ENCODE measurements around the gene QPRT. TPM values are rescaled to one million over a fixed set of nuclear protein-coding genes. Genes with fewer than 3 reads are reported as not detected.
"Not testable (repeated sequence)": the region's sequence is repeated elsewhere in the genome, so short reads cannot be mapped to it uniquely, and the experiment has no call there.

Gene QPRT
- total RNA-seq, 3 donors from 2014 or later (not counting 1 experiment from before 2014, with no cell fraction given) = 2.5 to 6.3 (median 4.7) TPM

GRCh38 chr16:29727452-29727851 is 48.5 kb downstream of the QPRT start:
- DNase-seq (no peak), ATAC-seq (no peak)
- no peak for TF ChIP-seq CTCF (IDR thresholded peaks at IDR 0.05)
- Mint-ChIP-seq H3K36me3 (no peaks in the 10 kb centered on the region), H3K4me1 (peaks cover 11 to 19% of the 10 kb centered on the region in 2 donors), H3K9me3 (peaks cover 0 to 2% of the 10 kb centered on the region in 2 donors), H3K27ac (no peak overlapping the region), H3K27me3 (ENCODE audit: low read depth in 2 of 2) (no peaks in the 10 kb centered on the region), H3K4me3 (no peak overlapping the region)
- H3K4me3 ChIP-seq (ENCODE audit: low read length) = no peak overlapping the region
- WGBS (ENCODE audit: insufficient coverage) = 90% methylated on average over 7 of the region's 7 CpGs
- no peaks in the 10 kb centered on the region for H3K27me3 ChIP-seq (ENCODE audit: control insufficient read depth, insufficient read depth, low read length)
- H3K27ac ChIP-seq (ENCODE audit: low read length) = no peak overlapping the region
- no peaks in the 10 kb centered on the region for H3K9me3 ChIP-seq (ENCODE audit: control insufficient read depth, insufficient read depth, low read length)
- H3K36me3 ChIP-seq (ENCODE audit: control insufficient read depth, insufficient read depth, low read length) = no peaks in the 10 kb centered on the region
- intact Hi-C loops (cut with micrococcal nuclease) = no loop called here
- peaks cover 20% of the 10 kb centered on the region for H3K4me1 ChIP-seq (ENCODE audit: control insufficient read depth, insufficient read depth, low read length)

GRCh38 chr16:29729116-29729521 is 50.1 kb downstream of the QPRT start:
- intact Hi-C loops (cut with micrococcal nuclease) = no loop called here
- H3K36me3 ChIP-seq (ENCODE audit: control insufficient read depth, insufficient read depth, low read length) = no peaks in the 10 kb centered on the region
- no peak overlapping the region for H3K27ac ChIP-seq (ENCODE audit: low read length)
- WGBS (ENCODE audit: insufficient coverage) = 57% methylated on average over 5 of the region's 6 CpGs
- no peaks in the 10 kb centered on the region for H3K27me3 ChIP-seq (ENCODE audit: control insufficient read depth, insufficient read depth, low read length)
- Mint-ChIP-seq H3K36me3 (no peaks in the 10 kb centered on the region), H3K27ac (no peak overlapping the region), H3K4me3 (no peak overlapping the region), H3K4me1 (peaks cover 21 to 28% of the 10 kb centered on the region in 2 donors), H3K27me3 (ENCODE audit: low read depth in 2 of 2) (no peaks in the 10 kb centered on the region), H3K9me3 (peaks cover 0 to 2% of the 10 kb centered on the region in 2 donors)
- DNase-seq (peak in 1 of 2 donors; percentile 42), ATAC-seq (no peak)
- H3K4me3 ChIP-seq (ENCODE audit: low read length) = no peak overlapping the region
- TF ChIP-seq CTCF (IDR thresholded peaks at IDR 0.05) = no peak
- no peaks in the 10 kb centered on the region for H3K9me3 ChIP-seq (ENCODE audit: control insufficient read depth, insufficient read depth, low read length)
- H3K4me1 ChIP-seq (ENCODE audit: control insufficient read depth, insufficient read depth, low read length) = peaks cover 35% of the 10 kb centered on the region

DNA sequence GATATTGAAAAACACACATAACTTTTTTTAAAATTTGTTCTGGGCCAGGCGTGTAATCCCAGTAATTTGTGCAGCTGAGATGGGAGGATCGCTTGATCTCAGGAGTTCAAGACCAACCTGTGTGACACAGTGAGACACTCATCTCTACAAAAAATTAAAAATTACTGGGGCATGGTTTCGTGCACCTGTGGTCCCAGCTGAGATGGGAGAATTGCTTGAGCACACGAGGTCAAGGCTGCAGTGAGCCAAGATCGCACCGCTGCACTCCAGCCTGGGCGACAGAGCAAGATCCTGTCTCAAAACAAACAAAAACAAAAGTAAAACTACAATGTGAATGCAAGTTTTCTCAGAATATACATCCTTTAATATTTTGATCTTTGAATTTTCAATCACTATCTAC is 51.7 kb downstream of the QPRT start:
- DNase-seq (no peak), ATAC-seq (peak in 1 of 3 donors; percentile 35)
- H3K9me3 Mint-ChIP-seq = peaks cover 0 to 2% of the 10 kb centered on the region in 2 donors
- Histone ChIP-seq H3K36me3 (ENCODE audit: control insufficient read depth, insufficient read depth, low read length) (no peaks in the 10 kb centered on the region), H3K27me3 (ENCODE audit: control insufficient read depth, insufficient read depth, low read length) (no peaks in the 10 kb centered on the region), H3K4me3 (ENCODE audit: low read length) (no peak overlapping the region), H3K27ac (ENCODE audit: low read length) (no peak overlapping the region), H3K9me3 (ENCODE audit: control insufficient read depth, insufficient read depth, low read length) (no peaks in the 10 kb centered on the region), H3K4me1 (ENCODE audit: control insufficient read depth, insufficient read depth, low read length) (peaks cover 39% of the 10 kb centered on the region)
- WGBS (ENCODE audit: insufficient coverage) = 48% methylated on average over 7 of the region's 7 CpGs
- no peaks in the 10 kb centered on the region for H3K36me3 Mint-ChIP-seq
- peak overlapping the region; percentile 50 for H3K4me3 Mint-ChIP-seq
- TF ChIP-seq CTCF (IDR thresholded peaks at IDR 0.05) = no peak
- H3K27ac Mint-ChIP-seq = peak overlapping the region; percentile 74 to 80
- H3K4me1 Mint-ChIP-seq = peaks cover 30 to 37% of the 10 kb centered on the region in 2 donors
- no peaks in the 10 kb centered on the region for H3K27me3 Mint-ChIP-seq (ENCODE audit: low read depth in 2 of 2)
- intact Hi-C loops (cut with micrococcal nuclease) = no loop called here

GRCh38 chr16:29731768-29732601 is 53.0 kb downstream of the QPRT start:
- ATAC-seq (peak; percentile 62 to 66 (median 64)), DNase-seq (peak in 1 of 2 donors; percentile 63)
- not testable (repeated sequence) for H3K36me3 Mint-ChIP-seq; H3K9me3 ChIP-seq (ENCODE audit: control insufficient read depth, insufficient read depth, low read length); H3K9me3 Mint-ChIP-seq; H3K27me3 ChIP-seq (ENCODE audit: control insufficient read depth, insufficient read depth, low read length); H3K4me3 ChIP-seq (ENCODE audit: low read length); H3K36me3 ChIP-seq (ENCODE audit: control insufficient read depth, insufficient read depth, low read length); H3K27me3 Mint-ChIP-seq (ENCODE audit: low read depth in 2 of 2)
- peaks cover 43% of the 10 kb centered on the region for H3K4me1 ChIP-seq (ENCODE audit: control insufficient read depth, insufficient read depth, low read length)
- peak overlapping the region; percentile 5 for H3K27ac ChIP-seq (ENCODE audit: low read length)
- peak overlapping the region; percentile 81 for H3K4me3 Mint-ChIP-seq
- 39% methylated on average over 9 of the region's 13 CpGs for WGBS (ENCODE audit: insufficient coverage)
- peak overlapping the region; percentile 74 to 87 for H3K27ac Mint-ChIP-seq
- intact Hi-C loops (cut with micrococcal nuclease) = loop anchor here (2.0 kb wide), 1 partner anchor 15 kb away; no protein-coding TSS in a partner anchor
- H3K4me1 Mint-ChIP-seq = peaks cover 43 to 50% of the 10 kb centered on the region in 2 donors
